Right lobe of liver (tissue), 6 donors: Measurements from ENCODE around the gene SYT3. TPM values are rescaled to one million over a fixed set of nuclear protein-coding genes. Genes with fewer than 3 reads are reported as not detected.
A peak's percentile ranks its signal among the peaks of the same experiment; 100 is the strongest.

Experiments used
- ATAC-seq, 4 donors: fragments of 200-7000 bp; cut with Tn5 transposase; one replicate each; pipeline ENCODE4 v1.9.1; 2020; ENCODE audit warnings: mild to moderate bottlenecking in 4 of 4, moderate library complexity in 4 of 4
- DNase-seq, 3 donors: peaks; one replicate each; pipeline ENCODE4 v3.0.0-alpha.2; 2020
- H3K27ac ChIP-seq, 3 donors: fragments of 200-600 bp; one replicate each; pipeline ENCODE4 v1.8.0; 2022
- H3K27me3 ChIP-seq, 2 donors: fragments of 200-600 bp; one replicate each; pipeline ENCODE4 v1.8.0; 2022
- H3K36me3 ChIP-seq, 4 donors: fragments of 200-600 bp; sonication (generic) in 1 of 4; one replicate each; pipeline versions ENCODE4 v1.5.1 to v1.8.0; 2017 to 2022; ENCODE audit warnings: control low read depth in 1 of 4
- H3K4me1 ChIP-seq, 4 donors: fragments of 200-600 bp; sonication (generic) in 1 of 4; one replicate each; pipeline versions ENCODE4 v1.5.1 to v1.8.0; 2017 to 2022; ENCODE audit warnings: control low read depth in 1 of 4
- H3K4me3 ChIP-seq, 3 donors: fragments of 200-600 bp; one replicate each; pipeline ENCODE4 v1.8.0; 2022
- H3K9me3 ChIP-seq, 4 donors: fragments of 200-600 bp; sonication (generic) in 1 of 4; one replicate each; pipeline versions ENCODE4 v1.5.1 to v1.8.0; 2017 to 2022; ENCODE audit warnings: control low read depth in 1 of 4
- CTCF ChIP-seq, 4 donors: fragments of 200-600 bp in 3 of 4; fragments of 450-650 bp in 1 of 4; IDR thresholded peaks; one replicate each; pipeline versions ENCODE4 v1.5.1 to v1.8.0; 2016 to 2022; ENCODE audit warnings: antibody characterized with exemption in 4 of 4, mild to moderate bottlenecking in 2 of 4
- POLR2A ChIP-seq: fragments of 450-650 bp; IDR thresholded peaks from one replicate; pipeline ENCODE4 v1.6.1; 2017; ENCODE audit warnings: antibody characterized with exemption, mild to moderate bottlenecking
- WGBS: methylation state at CpG from one replicate; pipeline ENCODE4 v1.1.6; 2018; ENCODE audit warnings: low coverage, low lambda C conversion rate; ENCODE audit not compliant: insufficient coverage; ENCODE audit errors: missing lambda C conversion rate; 5-methylcytosine and 5-hydroxymethylcytosine counted together
- intact Hi-C, 2 donors: fragments of 100-400 bp; cut with DNase I; formaldehyde crosslinking; loops; one replicate each; pipeline versions ENCODE4 v1.11.2 to v1.14.1; 2022
- total RNA-seq, 6 experiments: library from RNA; depleted of rRNA in 2 of 6; stranded (reverse); fragments of >200 nt in 2 of 6; fragmentation: NEBNext Ultra II Directional in 3 of 6; extraction: Animal tissue kit (Norgen Biotek cat#: 25700) in 3 of 6; gene quantifications; one replicate each; pipeline versions ENCODE4 v1.1.0 to v1.2.4, GENCODE V29; 2016 to 2023
- donor health status: DM: no; HTN: yes; CAD: no.
- donor health status: DM: no; HTN: no; CAD: no.
- donor health status: DM: no; HTN: no; CAD: no.
- donor health status: DM: no; HTN: yes; CAD: no.
- donor health status: DM: no; HTN: yes; CAD: no.

SYT3 gene
- total RNA-seq, 6 experiments from 2014 or later: not detected

DNA sequence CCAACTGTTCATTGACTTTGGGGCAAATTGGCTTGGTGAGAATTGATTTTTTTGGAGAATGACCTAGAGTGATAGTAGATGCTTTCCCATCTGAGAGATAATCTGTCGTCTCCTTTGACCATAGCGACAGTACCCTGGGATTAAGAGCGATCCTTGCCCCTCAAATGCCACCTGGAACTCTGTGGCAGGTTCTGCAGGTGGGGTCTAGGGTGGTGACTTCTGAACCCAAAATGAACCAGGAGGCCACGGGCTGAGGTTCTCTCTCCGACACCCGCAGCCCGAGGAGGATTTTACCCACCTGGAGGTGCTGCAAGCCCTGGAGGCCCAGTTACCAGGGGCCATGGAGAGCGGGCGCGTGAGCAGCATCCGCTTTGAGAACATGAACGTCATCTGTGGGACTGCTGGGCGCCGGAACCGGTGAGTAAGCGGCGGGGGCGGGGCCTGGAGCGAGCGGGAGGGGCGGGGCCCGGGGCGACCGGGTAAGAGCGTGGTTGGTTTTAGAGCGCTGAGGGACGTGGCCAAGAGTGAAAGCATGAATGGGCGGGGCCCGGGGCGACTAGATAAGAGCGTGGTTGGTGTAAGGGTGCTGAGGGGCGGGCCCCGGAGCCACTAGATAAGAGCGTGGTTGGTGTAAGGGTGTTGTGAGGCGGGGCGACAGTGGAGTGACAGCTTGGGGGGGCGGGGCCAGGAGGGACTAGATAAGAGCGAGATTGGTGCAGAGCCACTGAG, 18.2 kb upstream of the SYT3 start:
- Histone ChIP-seq H3K4me1 (peaks cover 0 to 8% (median 0%) of the 10 kb centered on the region in 4 donors), H3K4me3 (no peak overlapping the region), H3K27me3 (peaks cover 0 to 11% of the 10 kb centered on the region in 2 donors), H3K27ac (no peak overlapping the region), H3K9me3 (no peaks in the 10 kb centered on the region), H3K36me3 (no peaks in the 10 kb centered on the region)
- TF ChIP-seq CTCF (IDR thresholded peaks at IDR 0.05) (no peak), POLR2A (no peak)
- DNase-seq: peak in 2 of 3 donors; percentile 53 to 79
- WGBS: 5% methylated on average over 32 of the region's 38 CpGs
- intact Hi-C loops: no loop called here
- ATAC-seq: peak; percentile 75 to 94 (median 80)

- H3K9me3 ChIP-seq: no peaks in the 10 kb centered on the region
- H3K4me1 ChIP-seq: peaks cover 0 to 8% (median 0%) of the 10 kb centered on the region in 4 donors
- intact Hi-C loops: no loop called here
- H3K27ac ChIP-seq: no peak overlapping the region
- ATAC-seq (no peak), DNase-seq (no peak)
- H3K36me3 ChIP-seq: no peaks in the 10 kb centered on the region
- TF ChIP-seq CTCF (IDR thresholded peaks at IDR 0.05): no peak
- TF ChIP-seq POLR2A: no peak
- H3K4me3 ChIP-seq: no peak overlapping the region
- H3K27me3 ChIP-seq: peaks cover 0 to 11% of the 10 kb centered on the region in 2 donors
- WGBS: 48% methylated on average over 6 of the region's 6 CpGs
Observed at GRCh38 chr19:50657222-50657669, 17.6 kb upstream of the SYT3 start.

DNA sequence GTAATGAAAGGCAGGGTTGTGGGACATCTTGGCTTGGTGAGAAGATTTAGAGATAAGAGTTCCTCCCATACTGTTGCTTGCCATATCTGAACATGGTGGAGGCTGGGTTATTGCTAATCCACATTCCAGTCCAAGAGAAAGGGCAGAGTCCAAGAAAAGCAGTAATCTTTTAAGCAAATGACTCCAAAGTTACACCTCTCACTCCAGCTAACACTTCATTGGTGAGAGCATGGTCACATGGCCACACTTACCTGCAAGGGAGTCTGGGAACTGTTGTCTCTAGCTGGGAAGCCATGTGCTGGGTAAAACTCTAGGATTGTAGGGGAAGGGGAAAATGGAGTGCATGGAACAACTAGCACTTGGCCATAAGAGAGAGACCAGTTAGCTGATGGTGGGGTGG, 15.2 kb upstream of the SYT3 start:
- Histone ChIP-seq H3K27me3 (peaks cover 0 to 11% of the 10 kb centered on the region in 2 donors), H3K9me3 (no peaks in the 10 kb centered on the region), H3K4me1 (peaks cover 0 to 8% (median 0%) of the 10 kb centered on the region in 4 donors), H3K36me3 (no peaks in the 10 kb centered on the region), H3K27ac (no peak overlapping the region), H3K4me3 (no peak overlapping the region)
- ATAC-seq: no peak
- DNase-seq: no peak
- intact Hi-C loops: no loop called here
- TF ChIP-seq CTCF (IDR thresholded peaks at IDR 0.05): no peak
- no peak for TF ChIP-seq POLR2A

- Histone ChIP-seq H3K4me3 (no peak overlapping the region), H3K4me1 (no peaks in the 10 kb centered on the region), H3K36me3 (no peaks in the 10 kb centered on the region), H3K9me3 (no peaks in the 10 kb centered on the region), H3K27ac (no peak overlapping the region), H3K27me3 (no peaks in the 10 kb centered on the region)
- no peak for DNase-seq
- WGBS: 80% methylated on average over 6 of the region's 6 CpGs
- TF ChIP-seq POLR2A (no peak), CTCF (IDR thresholded peaks at IDR 0.05) (no peak)
- intact Hi-C loops: no loop called here
- no peak for ATAC-seq
Observed at GRCh38 chr19:50652722-50653121, 13.0 kb upstream of the SYT3 start.
